ENCODE measurements around the gene FOXP1. TPM values are rescaled to one million over a fixed set of nuclear protein-coding genes. Genes with fewer than 3 reads are reported as not detected.

FOXP1 gene
- total and polyA plus RNA-seq, 3 donors from 2014 or later: 37.8 to 105 (median 75.9) TPM

- no peak for DNase-seq
- H3K27ac ChIP-seq: no peak overlapping the region
- H3K4me1 ChIP-seq: no peaks in the 10 kb centered on the region
These were observed 486.0 kb downstream of the FOXP1 start for GRCh38 chr3:71097557-71097956.

GRCh38 chr3:71095511-71096291 is 487.8 kb downstream of the FOXP1 start:
- Histone ChIP-seq H3K4me1 (no peaks in the 10 kb centered on the region), H3K4me3 (no peak overlapping the region), H3K9me3 (no peaks in the 10 kb centered on the region), H3K27me3 (no peaks in the 10 kb centered on the region), H3K27ac (no peak overlapping the region), H3K36me3 (ENCODE audit: low read depth, missing control alignments) (no peaks in the 10 kb centered on the region)
- TF ChIP-seq POLR2A (IDR thresholded peaks at IDR 0.05): no peak
- DNase-seq: no peak
- intact Hi-C loops (cut with DNase I; ENCODE audit: low total_unique reads): no loop called here
- 96 to 98% methylated on average over 1 of the region's 1 CpG for WGBS, 2 donors

More at GRCh38 chr3:71097557-71097956, 486.0 kb downstream of the FOXP1 start:
- 84 to 95% methylated on average over 5 of the region's 5 CpGs for WGBS, 2 donors
- TF ChIP-seq CTCF (IDR thresholded peaks at IDR 0.05): no peak
- TF ChIP-seq POLR2A (IDR thresholded peaks at IDR 0.05): no peak
- H3K4me3 ChIP-seq: no peak overlapping the region
- H3K27me3 ChIP-seq: no peaks in the 10 kb centered on the region
- intact Hi-C loops (cut with DNase I; ENCODE audit: low total_unique reads): no loop called here
- H3K36me3 ChIP-seq (ENCODE audit: low read depth, missing control alignments): no peaks in the 10 kb centered on the region
- no peaks in the 10 kb centered on the region for H3K9me3 ChIP-seq

- WGBS, 2 donors: 88 to 95% methylated on average over 5 of the region's 5 CpGs
- DNase-seq: no peak
- TF ChIP-seq POLR2A (IDR thresholded peaks at IDR 0.05) (no peak), CTCF (IDR thresholded peaks at IDR 0.05) (no peak)
- intact Hi-C loops (cut with DNase I; ENCODE audit: low total_unique reads): no loop called here
- Histone ChIP-seq H3K27me3 (no peaks in the 10 kb centered on the region), H3K4me1 (no peaks in the 10 kb centered on the region), H3K27ac (no peak overlapping the region), H3K4me3 (no peak overlapping the region), H3K36me3 (ENCODE audit: low read depth, missing control alignments) (no peaks in the 10 kb centered on the region), H3K9me3 (no peaks in the 10 kb centered on the region)
These were observed 488.8 kb downstream of the FOXP1 start for GRCh38 chr3:71094658-71095209.

- 86 to 93% methylated on average over 4 of the region's 4 CpGs for WGBS, 2 donors
- TF ChIP-seq CTCF (IDR thresholded peaks at IDR 0.05): no peak
- TF ChIP-seq POLR2A (IDR thresholded peaks at IDR 0.05): no peak
- H3K27me3 ChIP-seq: no peaks in the 10 kb centered on the region
- no peaks in the 10 kb centered on the region for H3K9me3 ChIP-seq
- intact Hi-C loops (cut with DNase I; ENCODE audit: low total_unique reads): no loop called here
- no peak for DNase-seq
- H3K4me1 ChIP-seq: no peaks in the 10 kb centered on the region
- H3K36me3 ChIP-seq (ENCODE audit: low read depth, missing control alignments): no peaks in the 10 kb centered on the region
- H3K4me3 ChIP-seq: no peak overlapping the region
- H3K27ac ChIP-seq: no peak overlapping the region
These were observed 490.9 kb downstream of the FOXP1 start for GRCh38 chr3:71092665-71093064.

- 69 to 87% methylated on average over 3 of the region's 3 CpGs for WGBS, 2 donors
These were observed 493.3 kb downstream of the FOXP1 start for GRCh38 chr3:71090207-71090606.

More at GRCh38 chr3:71090207-71090606, 493.3 kb downstream of the FOXP1 start:
- no peak for TF ChIP-seq POLR2A (IDR thresholded peaks at IDR 0.05)
- no peak for TF ChIP-seq CTCF (IDR thresholded peaks at IDR 0.05)
- H3K4me3 ChIP-seq: no peak overlapping the region
- no peaks in the 10 kb centered on the region for H3K4me1 ChIP-seq
- H3K27ac ChIP-seq: no peak overlapping the region
- intact Hi-C loops (cut with DNase I; ENCODE audit: low total_unique reads): no loop called here
- H3K27me3 ChIP-seq: no peaks in the 10 kb centered on the region
- DNase-seq: no peak
- H3K36me3 ChIP-seq (ENCODE audit: low read depth, missing control alignments): no peaks in the 10 kb centered on the region
- no peaks in the 10 kb centered on the region for H3K9me3 ChIP-seq
